NCI-H345 (cell line): ENCODE measurements around the gene NOSIP.
A peak's percentile ranks its signal among the peaks of the same experiment; 100 is the strongest.

Experiments
- DNase-seq: peaks from one replicate; lab custom pipeline; 2025; lab: John Stamatoyannopoulos, UW

The NOSIP gene

GRCh38 chr19:49570997-49571676 lies 9.2 kb downstream of the NOSIP start:
- peak; percentile 4 for DNase-seq

- peak; percentile 55 for DNase-seq
Measured at GRCh38 chr19:49570138-49570856, 10.1 kb downstream of the NOSIP start.

DNA sequence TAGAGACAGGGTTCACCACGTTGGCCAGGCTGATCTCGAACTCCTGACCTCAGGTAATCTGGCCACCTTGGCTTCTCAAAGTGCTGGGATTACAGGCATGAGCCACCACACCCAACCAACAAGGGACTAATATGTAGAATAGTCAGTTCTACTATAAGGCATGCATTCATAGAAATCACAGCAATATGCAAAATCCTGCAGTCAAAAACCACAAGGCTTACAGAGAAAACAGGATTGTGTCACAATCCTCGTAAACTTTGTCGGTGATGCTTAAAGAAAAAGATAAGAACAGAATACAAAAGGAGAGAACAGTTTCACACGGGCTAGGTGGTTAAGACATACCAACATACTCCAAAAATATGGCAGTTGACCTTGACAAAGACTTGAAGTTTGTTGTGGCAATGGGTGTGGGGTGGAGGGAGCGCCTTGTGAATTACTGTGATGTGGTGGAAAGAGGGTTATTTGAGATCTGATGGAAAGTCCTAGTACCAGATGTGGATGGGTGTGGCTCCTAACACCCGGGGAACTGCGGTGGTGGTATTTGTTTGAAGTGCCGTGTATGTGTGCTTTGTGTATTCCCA lies 12.4 kb downstream of the NOSIP start:
- DNase-seq = no peak

GRCh38 chr19:49566302-49566701 lies 14.1 kb downstream of the NOSIP start:
- no peak for DNase-seq

DNA sequence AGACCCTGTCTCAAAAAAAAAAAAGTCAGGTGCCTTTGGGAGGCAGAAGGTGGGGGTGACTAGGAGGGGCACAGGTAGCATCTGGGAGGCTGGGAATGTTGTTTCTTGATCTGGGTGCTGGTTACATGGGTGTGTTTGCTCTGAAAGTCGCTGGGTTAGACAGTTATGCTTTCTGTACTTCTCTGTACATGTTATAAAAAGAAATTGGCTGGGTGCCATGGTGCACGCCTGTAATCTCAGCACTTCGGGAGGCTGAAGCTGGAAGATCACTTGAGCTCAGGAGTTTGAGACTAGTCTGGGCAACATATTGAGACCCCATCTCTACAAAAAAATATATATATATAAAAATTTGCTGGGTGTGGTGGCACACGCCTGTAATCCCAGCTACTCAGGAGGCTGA lies 15.1 kb downstream of the NOSIP start:
- no peak for DNase-seq

GRCh38 chr19:49564616-49565045 lies 15.7 kb downstream of the NOSIP start:
- no peak for DNase-seq

DNA sequence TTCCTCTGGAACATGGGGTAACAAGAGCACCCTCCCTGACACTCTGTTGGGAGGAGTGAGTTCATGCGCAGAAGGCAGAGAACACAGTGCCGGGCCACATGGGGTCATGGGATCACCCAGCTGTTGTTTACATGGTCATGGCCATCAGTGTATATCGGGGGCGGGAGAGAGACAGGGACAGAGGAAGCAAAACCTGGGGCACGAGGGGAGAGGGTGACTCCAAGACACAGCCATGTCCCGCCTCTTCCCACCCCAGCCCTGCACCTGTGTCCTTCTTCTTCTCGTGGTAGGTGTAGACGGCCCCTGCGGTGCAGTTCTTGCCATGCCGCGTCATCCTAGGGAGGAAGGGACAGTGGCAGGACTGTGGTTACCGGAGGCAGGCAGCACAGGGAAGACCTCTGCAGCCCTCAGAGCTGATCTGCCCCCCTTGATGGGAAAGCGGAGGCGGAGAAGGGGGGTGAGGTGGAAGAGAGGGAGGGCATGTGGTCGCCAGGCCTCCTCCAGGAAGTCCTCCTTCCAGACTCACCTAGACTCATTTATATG lies 19.9 kb downstream of the NOSIP start:
- DNase-seq = no peak

DNA sequence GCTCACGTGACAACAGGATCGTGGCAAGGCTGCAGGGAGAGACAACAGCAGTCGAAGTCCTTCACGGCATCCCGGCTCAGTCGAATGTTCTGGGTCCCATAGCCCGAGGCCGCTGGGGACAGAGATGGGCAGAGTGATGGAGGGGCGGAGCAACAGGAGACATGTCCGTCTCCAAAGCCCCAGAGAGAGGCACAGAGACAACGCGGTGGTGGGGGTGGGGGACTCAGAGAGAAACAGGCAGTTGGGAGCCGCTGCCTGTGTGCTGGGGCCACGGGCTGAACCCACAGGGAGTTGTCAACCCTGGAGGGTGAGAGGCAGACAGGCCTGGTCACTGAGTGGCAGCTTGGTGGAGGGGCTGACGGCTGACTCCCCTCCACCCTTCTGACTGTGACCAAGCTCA lies 20.4 kb downstream of the NOSIP start:
- DNase-seq = no peak

GRCh38 chr19:49559443-49559842 lies 20.9 kb downstream of the NOSIP start:
- DNase-seq = no peak

DNA sequence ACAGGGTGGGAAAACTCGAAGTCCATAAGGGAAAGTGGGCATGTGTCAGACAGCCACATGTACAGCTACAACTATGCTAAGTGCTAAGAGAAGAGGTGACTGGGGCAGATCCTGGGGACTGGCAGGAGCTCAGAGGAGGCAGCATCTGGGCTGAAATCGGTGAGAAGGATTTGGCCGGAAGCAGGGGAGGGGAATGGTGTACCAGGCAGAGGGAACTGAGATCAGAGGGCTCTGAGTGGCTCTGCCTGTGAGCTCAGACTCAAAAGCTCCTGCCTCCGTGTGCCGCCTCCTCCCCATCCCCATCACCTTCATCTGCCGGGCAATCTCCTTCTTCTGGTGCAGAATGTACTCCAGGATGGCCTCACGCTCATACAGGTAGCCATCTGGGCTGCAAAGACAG lies 21.8 kb downstream of the NOSIP start:
- DNase-seq = no peak

DNA sequence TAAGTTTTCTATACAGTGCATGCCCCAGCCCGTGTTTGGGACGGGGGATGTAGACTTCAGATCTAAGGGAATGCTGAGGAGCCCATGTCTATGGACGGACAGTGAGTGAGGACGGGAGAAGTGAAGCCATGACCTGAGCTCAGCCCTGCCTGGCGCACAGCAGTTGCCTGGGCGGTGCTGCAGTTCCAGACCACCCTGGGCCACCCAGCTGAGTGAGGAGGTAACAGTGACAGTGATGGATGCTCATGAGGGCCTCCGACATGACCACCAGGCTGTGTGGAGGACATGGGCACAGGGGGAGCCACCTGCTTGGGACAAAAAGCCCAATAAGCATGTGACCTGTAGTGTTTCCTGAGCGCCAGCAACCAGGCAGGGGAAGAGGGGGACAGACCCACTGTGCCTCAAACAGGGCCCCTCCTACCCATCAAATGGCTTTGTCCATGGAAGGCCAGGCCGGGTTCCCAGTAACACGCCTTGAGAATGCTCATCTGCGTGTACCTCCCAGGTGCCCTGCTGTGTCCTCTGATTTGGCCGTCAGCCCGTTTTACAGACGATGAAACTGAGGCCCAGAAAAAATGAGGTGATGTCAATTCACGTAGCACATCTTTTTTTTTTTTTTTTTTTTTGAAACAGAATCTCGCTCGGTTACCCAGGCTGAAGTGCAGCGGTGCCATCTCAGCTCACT lies 22.6 kb downstream of the NOSIP start:
- no peak for DNase-seq

DNA sequence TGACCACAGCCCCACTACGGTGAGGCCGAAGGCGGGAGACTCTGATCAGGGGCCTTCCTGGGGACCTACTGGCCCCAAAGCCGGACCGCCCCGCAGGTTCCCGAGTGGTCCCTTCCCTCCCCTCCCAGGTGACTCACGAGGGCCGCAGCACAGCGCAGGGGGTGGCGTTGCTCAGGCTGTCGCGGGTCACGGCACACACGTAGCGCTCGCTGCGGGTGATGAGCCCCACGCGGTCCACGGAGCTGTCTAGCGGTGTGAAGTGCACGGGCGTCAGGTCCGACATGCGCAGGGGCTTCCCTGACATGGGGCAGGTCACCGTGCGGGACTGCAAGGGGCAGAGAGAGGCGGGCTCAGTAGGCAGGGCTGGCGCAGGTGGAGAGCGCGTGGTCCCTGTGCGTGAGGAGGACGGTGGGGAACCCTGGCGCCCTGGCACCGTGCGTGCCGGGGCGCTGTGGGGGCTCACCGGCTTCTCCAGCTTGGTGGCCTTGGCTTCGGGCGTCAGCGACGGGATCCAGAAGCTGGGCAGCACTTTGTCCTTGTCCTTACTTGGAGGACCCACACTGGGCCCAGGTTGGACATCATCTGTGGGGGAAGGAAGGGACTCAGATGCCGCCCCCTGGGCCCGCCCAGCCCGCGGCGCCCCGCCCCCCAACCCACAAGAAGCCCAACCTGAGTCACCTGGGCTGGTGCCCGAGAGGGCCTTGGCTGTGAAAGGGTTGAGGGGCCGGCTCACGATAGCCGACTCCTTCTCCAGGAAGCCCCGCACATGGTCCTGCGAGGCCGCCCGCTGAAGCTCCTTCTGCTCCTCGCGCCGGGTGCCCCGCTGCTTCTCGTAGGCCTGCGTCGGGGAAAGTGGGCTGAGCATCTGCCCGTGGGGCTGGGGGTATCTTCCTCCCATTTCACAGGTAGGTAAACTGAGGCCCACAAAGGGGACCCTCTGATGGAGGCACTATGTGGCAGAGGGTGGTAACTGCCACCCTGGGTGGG lies 23.7 kb downstream of the NOSIP start:
- DNase-seq = no peak

- DNase-seq = peak; percentile 8
Measured at GRCh38 chr19:49555600-49556411, 24.6 kb downstream of the NOSIP start.

DNA sequence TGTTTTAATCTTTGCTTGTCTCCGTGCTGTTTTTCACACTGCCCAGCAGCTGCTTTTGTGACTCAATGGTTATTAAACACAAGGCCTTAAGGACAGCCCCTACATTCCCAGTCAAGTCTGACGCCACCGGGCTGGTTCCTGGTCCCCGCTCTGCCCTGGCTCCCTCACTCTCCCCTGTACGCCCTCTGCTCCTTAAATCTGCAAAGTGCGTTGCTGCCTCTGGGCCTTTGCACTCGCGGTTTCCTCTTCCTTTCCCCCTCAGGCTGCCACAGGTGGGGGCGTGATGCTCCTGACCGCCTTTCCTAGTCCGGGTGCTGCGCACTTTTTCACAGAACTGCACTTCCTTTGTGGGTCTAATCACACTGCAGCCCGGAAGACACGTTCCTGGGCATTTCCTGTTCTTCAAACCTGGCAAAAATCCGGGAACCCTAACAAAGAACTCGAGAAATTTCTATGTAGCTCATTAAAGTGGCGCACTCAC lies 25.6 kb downstream of the NOSIP start:
- DNase-seq = no peak

DNA sequence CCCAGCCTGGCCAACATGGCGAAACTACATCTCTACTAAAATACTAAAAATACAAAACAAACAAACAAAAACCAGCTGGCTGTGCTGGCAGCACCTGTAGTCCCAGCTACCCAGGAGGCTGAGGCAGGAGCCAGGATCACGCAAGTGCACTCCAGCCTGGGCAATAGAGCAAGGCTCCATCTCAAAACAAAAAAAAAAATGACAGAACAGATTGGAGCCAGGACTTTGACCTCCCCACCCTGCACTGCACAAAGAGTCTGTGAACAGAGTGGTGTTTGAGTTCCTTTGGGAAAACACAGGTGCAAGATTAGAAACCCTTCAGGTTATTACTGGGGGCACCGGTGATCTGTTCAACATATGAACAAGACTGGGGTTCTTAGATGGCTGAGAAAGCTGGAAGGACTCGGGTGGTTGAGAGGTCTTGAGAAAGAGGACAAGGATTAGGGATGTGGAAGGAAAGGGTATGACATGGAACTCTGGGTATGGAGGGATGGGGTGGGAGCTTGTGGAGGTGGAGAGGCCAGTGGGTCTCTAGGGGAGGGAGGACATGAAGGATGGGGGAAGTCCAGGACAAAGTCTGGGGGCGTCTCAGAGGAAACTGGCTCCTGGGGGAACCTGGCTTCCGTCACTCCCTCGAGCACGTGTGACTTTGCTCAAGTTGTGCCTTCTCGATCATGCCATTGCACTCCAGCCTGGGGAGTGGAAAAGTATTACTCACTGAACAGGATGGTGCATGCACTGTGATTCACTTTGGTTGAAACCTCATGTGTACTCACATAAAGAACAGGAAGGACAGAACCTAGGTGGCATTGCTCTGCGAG lies 26.7 kb downstream of the NOSIP start:
- DNase-seq = no peak

DNA sequence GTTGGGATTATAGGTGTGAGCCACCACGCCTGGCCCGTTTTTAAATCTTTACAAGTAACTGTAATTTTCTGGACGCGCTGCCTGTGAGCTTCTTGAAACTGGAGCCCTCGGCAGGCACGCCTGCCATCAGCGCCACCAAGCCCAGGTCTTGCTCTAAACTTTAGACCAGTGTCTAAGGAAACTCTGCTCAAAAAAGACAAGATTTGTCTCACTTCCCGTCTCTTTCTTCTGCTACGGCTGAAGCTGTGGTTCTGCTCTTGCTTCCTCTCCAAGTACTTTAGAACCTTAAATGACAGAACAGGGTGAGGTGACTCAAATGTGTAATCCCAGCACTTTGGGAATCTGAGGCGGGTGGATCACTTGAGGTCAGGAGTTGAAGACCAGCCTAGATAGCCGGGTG lies 27.6 kb downstream of the NOSIP start:
- DNase-seq = no peak

GRCh38 chr19:49551531-49551930 lies 28.8 kb downstream of the NOSIP start:
- no peak for DNase-seq

DNA sequence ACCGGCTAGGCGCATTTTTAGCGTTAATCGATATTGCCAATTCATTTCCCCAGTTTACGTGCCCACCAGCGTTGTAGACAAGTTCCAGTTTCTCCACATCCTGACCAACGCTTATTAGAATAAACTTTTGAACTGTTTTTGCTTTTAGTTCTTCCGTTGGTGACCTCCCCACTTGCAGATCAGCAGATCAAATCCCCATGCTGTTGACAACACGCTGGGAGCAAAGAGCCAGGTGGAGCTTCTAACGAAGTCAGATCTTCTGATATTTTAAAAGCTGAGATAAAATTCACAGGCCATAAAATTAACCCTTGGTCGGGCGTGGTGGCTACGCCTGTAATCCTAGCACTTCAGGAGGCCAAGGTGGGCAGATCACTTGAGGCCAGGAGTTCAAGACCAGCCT lies 31.3 kb downstream of the NOSIP start:
- no peak for DNase-seq

DNA sequence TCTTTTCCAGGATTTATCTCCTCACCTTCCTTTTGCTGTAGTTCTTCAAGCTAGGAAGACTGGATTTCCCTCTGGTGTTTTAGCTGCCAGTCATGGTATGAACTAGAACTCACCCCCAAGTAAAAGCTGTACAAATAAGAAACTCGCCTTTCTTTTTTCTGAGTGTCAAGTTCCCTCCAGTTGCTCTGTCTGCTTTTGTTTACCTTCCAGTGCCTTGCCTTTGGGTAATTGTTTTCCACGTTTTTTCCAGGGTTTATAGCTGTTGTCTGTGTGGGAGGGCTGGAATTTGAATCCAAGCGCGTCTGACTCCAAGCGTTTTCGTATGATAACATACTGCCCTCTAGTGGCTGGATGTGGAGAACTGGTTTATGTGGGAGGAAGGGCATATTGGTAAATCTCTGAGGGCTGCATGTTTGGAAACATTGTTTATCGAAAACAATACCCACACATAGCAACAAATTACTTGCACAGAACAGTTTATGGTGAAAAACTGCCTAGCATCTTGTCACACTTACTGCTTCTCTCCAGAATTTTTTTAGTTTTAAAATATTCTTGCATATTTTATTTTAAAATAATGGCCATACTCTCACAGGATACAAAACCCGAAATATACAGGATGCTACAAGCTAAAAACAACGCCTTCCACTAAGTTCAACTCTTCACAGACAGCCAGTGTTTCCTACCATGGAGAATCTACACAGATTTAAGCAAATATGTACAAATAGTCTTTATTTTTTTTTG lies 33.4 kb downstream of the NOSIP start:
- peak; percentile 85 for DNase-seq
